GM20000 (cell line): ENCODE data around the gene MORN5.

ENCODE experiments used
- DNase-seq: peaks from one replicate; pipeline ENCODE4 v3.0.0; 2012; ENCODE audit warnings: low spot score
- CTCF ChIP-seq: IDR thresholded peaks from 2 replicates; pipeline ENCODE4 v1.5.1; 2012; ENCODE audit warnings: mild to moderate bottlenecking, control low read depth; ENCODE audit errors: extremely low read depth, missing control alignments

Gene MORN5

GRCh38 chr9:122201641-122202040 lies 41.9 kb downstream of the MORN5 start:
- no peak for TF ChIP-seq CTCF
- no peak for DNase-seq

- no peak for DNase-seq
- TF ChIP-seq CTCF: no peak
Observed at GRCh38 chr9:122202111-122202510, 42.4 kb downstream of the MORN5 start.

GRCh38 chr9:122204055-122204454 lies 44.3 kb downstream of the MORN5 start:
- TF ChIP-seq CTCF: no peak
- no peak for DNase-seq

- TF ChIP-seq CTCF: no peak
- DNase-seq: no peak
Observed at GRCh38 chr9:122204491-122204890, 44.8 kb downstream of the MORN5 start.

- no peak for TF ChIP-seq CTCF
- DNase-seq: no peak
Observed at GRCh38 chr9:122205176-122205575, 45.5 kb downstream of the MORN5 start.

GRCh38 chr9:122206118-122207046 lies 46.7 kb downstream of the MORN5 start:
- DNase-seq: no peak
- no peak for TF ChIP-seq CTCF

- no peak for DNase-seq
- TF ChIP-seq CTCF: no peak
Observed at GRCh38 chr9:122207096-122207495, 47.4 kb downstream of the MORN5 start.
